ENCODE results near the gene KCNG4.

GRCh38 chr16:84236671-84237070 lies 3.1 kb downstream of the KCNG4 start:
- TF ChIP-seq, protein P1, sequence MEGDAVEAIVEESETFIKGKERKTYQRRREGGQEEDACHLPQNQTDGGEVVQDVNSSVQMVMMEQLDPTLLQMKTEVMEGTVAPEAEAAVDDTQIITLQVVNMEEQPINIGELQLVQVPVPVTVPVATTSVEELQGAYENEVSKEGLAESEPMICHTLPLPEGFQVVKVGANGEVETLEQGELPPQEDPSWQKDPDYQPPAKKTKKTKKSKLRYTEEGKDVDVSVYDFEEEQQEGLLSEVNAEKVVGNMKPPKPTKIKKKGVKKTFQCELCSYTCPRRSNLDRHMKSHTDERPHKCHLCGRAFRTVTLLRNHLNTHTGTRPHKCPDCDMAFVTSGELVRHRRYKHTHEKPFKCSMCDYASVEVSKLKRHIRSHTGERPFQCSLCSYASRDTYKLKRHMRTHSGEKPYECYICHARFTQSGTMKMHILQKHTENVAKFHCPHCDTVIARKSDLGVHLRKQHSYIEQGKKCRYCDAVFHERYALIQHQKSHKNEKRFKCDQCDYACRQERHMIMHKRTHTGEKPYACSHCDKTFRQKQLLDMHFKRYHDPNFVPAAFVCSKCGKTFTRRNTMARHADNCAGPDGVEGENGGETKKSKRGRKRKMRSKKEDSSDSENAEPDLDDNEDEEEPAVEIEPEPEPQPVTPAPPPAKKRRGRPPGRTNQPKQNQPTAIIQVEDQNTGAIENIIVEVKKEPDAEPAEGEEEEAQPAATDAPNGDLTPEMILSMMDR (IDR thresholded peaks at IDR 0.05), result no peak
- TF ChIP-seq POLR2A (IDR thresholded peaks at IDR 0.05), result no peak
